PFSK-1 (cell line): Measurements from ENCODE around the gene PRSS21.

Experiments
- FOXP2 ChIP-seq: optimal IDR thresholded peaks from 2 replicates; pipeline ENCODE3; 2011; ENCODE audit warnings: borderline replicate concordance, control low read depth, inconsistent platforms; ENCODE audit not compliant: insufficient read depth; ENCODE audit errors: extremely low read length, extremely low read depth
- POLR2AphosphoS5 ChIP-seq: IDR thresholded peaks from 2 replicates; pipeline ENCODE4 v1.6.1; 2012; ENCODE audit warnings: low read depth, mild to moderate bottlenecking, control low read depth, low read length, moderate library complexity
- REST ChIP-seq, 2 experiments: IDR thresholded peaks; 2 replicates each; pipeline versions ENCODE4 v1.6.1 to v1.8.0; 2011 to 2012; ENCODE audit warnings: low read depth in 2 of 2, low read length in 2 of 2, control low read depth in 1 of 2, inconsistent platforms in 1 of 2, mild to moderate bottlenecking in 1 of 2, moderate library complexity in 1 of 2; ENCODE audit not compliant: insufficient read depth in 1 of 2
- SIN3A ChIP-seq: IDR thresholded peaks from 2 replicates; pipeline ENCODE4 v1.6.1; 2012; ENCODE audit warnings: mild to moderate bottlenecking, low read length, moderate library complexity, borderline replicate concordance; ENCODE audit not compliant: insufficient read depth
- TAF1 ChIP-seq: IDR thresholded peaks from 2 replicates; pipeline ENCODE4 v1.6.1; 2012; ENCODE audit warnings: low read length, control low read depth, borderline replicate concordance; ENCODE audit not compliant: insufficient read depth

The PRSS21 gene

GRCh38 chr16:2784358-2785100 lies 32.5 kb upstream of the PRSS21 start:
- no peak for TF ChIP-seq POLR2AphosphoS5

GRCh38 chr16:2785101-2785991 lies 31.7 kb upstream of the PRSS21 start:
- TF ChIP-seq FOXP2 = no peak
- TF ChIP-seq TAF1 = no peak
- TF ChIP-seq SIN3A = no peak
- no peak for TF ChIP-seq REST (IDR thresholded peaks at IDR 0.05; ENCODE audit: insufficient read depth in 1 of 2, low read depth in 2 of 2, low read length in 2 of 2)
- TF ChIP-seq POLR2AphosphoS5 = no peak

DNA sequence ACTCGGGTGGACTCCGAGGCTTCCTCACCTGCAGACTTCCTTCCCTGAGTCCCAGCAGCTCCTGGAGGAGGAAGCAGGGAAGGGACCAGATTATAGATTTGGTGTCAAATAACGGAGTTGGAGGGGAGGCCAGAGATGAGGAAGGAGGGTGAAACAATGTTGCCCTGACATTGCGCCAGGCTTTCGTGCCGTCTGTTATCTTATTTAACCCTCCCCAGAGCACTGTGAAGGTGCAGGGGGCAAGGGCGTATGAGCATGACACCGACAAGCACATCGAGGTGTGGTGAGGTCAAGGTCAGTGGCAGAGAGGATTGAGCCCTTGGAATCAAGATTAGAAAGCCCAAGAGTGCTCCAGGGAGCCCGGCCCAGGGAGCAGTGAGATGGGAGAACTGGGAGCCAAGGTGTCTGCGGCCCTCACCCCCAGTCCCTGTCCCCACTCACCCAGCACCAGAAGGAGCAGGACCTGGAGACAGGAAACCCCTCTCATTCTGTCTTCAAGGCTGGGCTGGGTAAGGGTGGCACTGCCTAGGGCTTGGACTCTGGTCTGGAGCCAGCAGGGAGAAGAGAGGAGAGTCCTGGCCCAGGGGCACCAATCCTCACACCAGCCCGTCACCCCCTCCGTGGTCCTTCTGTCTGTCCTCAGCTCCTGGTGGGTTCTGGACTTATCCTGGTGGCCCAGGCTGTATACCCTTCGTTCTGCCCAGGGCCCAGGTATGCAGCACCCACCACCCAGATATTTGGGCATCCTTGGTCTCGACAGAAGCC lies 30.8 kb upstream of the PRSS21 start:
- TF ChIP-seq POLR2AphosphoS5 = no peak
- no peak for TF ChIP-seq TAF1
- no peak for TF ChIP-seq FOXP2
- no peak for TF ChIP-seq REST (IDR thresholded peaks at IDR 0.05; ENCODE audit: insufficient read depth in 1 of 2, low read depth in 2 of 2, low read length in 2 of 2)
- no peak for TF ChIP-seq SIN3A

- TF ChIP-seq POLR2AphosphoS5 (no peak), SIN3A (no peak), REST (IDR thresholded peaks at IDR 0.05; ENCODE audit: insufficient read depth in 1 of 2, low read depth in 2 of 2, low read length in 2 of 2) (no peak), TAF1 (no peak), FOXP2 (no peak)
Observed at GRCh38 chr16:2786826-2787151, 30.2 kb upstream of the PRSS21 start.

DNA sequence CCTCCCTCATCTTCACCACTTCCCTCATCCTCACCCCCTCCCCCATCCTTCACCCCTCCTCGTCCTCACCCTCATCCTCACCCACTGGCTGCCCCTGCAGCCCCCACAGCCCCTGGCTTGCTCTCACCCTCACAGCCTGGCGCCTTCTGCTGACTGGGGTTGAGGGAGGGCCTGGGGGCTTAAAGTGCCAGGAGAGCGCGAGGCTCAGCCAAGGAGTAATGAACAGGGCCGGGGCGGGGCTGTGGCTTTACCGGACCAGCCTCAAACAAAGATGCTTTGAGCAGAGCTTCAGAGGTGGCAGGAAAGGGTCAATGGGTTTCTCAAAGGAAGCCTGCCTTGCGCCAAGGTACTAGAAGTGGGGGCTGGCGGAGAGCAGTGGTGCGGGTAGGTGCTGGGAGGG lies 29.6 kb upstream of the PRSS21 start, which contains the start of gene PRSS33:
Gene PRSS33 (minus strand): TSS at position 155 of the 400 bp plus-strand sequence. CDS start 1,013 bp downstream, outside the sequence.
- TF ChIP-seq REST (IDR thresholded peaks at IDR 0.05; ENCODE audit: insufficient read depth in 1 of 2, low read depth in 2 of 2, low read length in 2 of 2) (no peak), FOXP2 (no peak), TAF1 (no peak), POLR2AphosphoS5 (no peak), SIN3A (no peak)
